ACC112 (cell line): ENCODE data around the gene KCNH1.

ENCODE experiments used
- H2AFZ ChIP-seq: fragments of 200-600 bp; sonication (generic); one replicate; pipeline ENCODE4 v1.6.0; 2017; ENCODE audit warnings: antibody characterized with exemption, low read length; ENCODE audit not compliant: unreplicated experiment
- H3K27ac ChIP-seq: fragments of 200-600 bp; sonication (generic); 2 replicates; pipeline ENCODE4 v1.5.1; 2014; ENCODE audit warnings: low read depth, mild to moderate bottlenecking, antibody characterized with exemption, low read length, moderate library complexity
- H3K27me3 ChIP-seq: fragments of 200-600 bp; sonication (generic); 2 replicates; pipeline ENCODE4 v1.6.1; 2014; ENCODE audit warnings: mild to moderate bottlenecking, antibody characterized with exemption, low read length, moderate library complexity, mixed read lengths; ENCODE audit not compliant: insufficient read depth
- H3K36me3 ChIP-seq: fragments of 200-600 bp; sonication (generic); 2 replicates; pipeline ENCODE4 v1.6.1; 2016; ENCODE audit warnings: mild to moderate bottlenecking, antibody characterized with exemption, low read length, moderate library complexity, mixed read lengths; ENCODE audit not compliant: insufficient read depth
- H3K4me1 ChIP-seq: fragments of 200-600 bp; sonication (generic); one replicate; pipeline ENCODE4 v1.6.1; 2016; ENCODE audit warnings: low read length, mixed read lengths; ENCODE audit not compliant: insufficient read depth, unreplicated experiment, control insufficient read depth
- H3K4me3 ChIP-seq: fragments of 200-600 bp; sonication (generic); 2 replicates; pipeline ENCODE4 v1.5.1; 2014; ENCODE audit warnings: mild to moderate bottlenecking, low read depth, low read length
- H3K79me2 ChIP-seq: fragments of 200-600 bp; sonication (generic); one replicate; pipeline ENCODE4 v1.6.0; 2016; ENCODE audit warnings: low read length; ENCODE audit not compliant: control insufficient read depth, unreplicated experiment, insufficient read depth

Gene KCNH1

GRCh38 chr1:210702506-210702905, 431.4 kb downstream of the KCNH1 start:
- Histone ChIP-seq H3K79me2 (no peaks in the 10 kb centered on the region), H2AFZ (no peak overlapping the region), H3K27me3 (0 out of 2 replicates have a peak, but pooled peaks cover 5% of the 10 kb centered on the region), H3K4me1 (no peaks in the 10 kb centered on the region), H3K4me3 (no peak overlapping the region), H3K36me3 (no peaks in the 10 kb centered on the region), H3K27ac (no peak overlapping the region)

- Histone ChIP-seq H3K4me1 (no peaks in the 10 kb centered on the region), H3K27ac (no peak overlapping the region), H3K36me3 (no peaks in the 10 kb centered on the region), H3K4me3 (no peak overlapping the region), H3K27me3 (0 out of 2 replicates have a peak, but pooled peaks cover 5% of the 10 kb centered on the region), H3K79me2 (no peaks in the 10 kb centered on the region), H2AFZ (no peak overlapping the region)
These were observed 433.4 kb downstream of the KCNH1 start for GRCh38 chr1:210700511-210700910.

GRCh38 chr1:210700083-210700482, 433.9 kb downstream of the KCNH1 start:
- no peaks in the 10 kb centered on the region for H3K36me3 ChIP-seq
- H2AFZ ChIP-seq = no peak overlapping the region
- 0 out of 2 replicates have a peak, but pooled peaks cover 5% of the 10 kb centered on the region for H3K27me3 ChIP-seq
- no peak overlapping the region for H3K27ac ChIP-seq
- no peaks in the 10 kb centered on the region for H3K79me2 ChIP-seq
- H3K4me3 ChIP-seq = no peak overlapping the region
- no peaks in the 10 kb centered on the region for H3K4me1 ChIP-seq

- Histone ChIP-seq H3K27ac (no peak overlapping the region), H3K27me3 (0 out of 2 replicates have a peak, but pooled peaks cover 5% of the 10 kb centered on the region), H3K4me3 (no peak overlapping the region), H3K79me2 (no peaks in the 10 kb centered on the region), H2AFZ (no peak overlapping the region), H3K36me3 (no peaks in the 10 kb centered on the region), H3K4me1 (no peaks in the 10 kb centered on the region)
These were observed 435.3 kb downstream of the KCNH1 start for GRCh38 chr1:210698661-210699060.

- no peak overlapping the region for H3K4me3 ChIP-seq
- H3K4me1 ChIP-seq = no peaks in the 10 kb centered on the region
- H3K27me3 ChIP-seq = 0 out of 2 replicates have a peak, but pooled peaks cover 5% of the 10 kb centered on the region
- H3K36me3 ChIP-seq = no peaks in the 10 kb centered on the region
- H3K27ac ChIP-seq = no peak overlapping the region
- H2AFZ ChIP-seq = no peak overlapping the region
- no peaks in the 10 kb centered on the region for H3K79me2 ChIP-seq
These were observed 436.8 kb downstream of the KCNH1 start for GRCh38 chr1:210697185-210697584.

- H2AFZ ChIP-seq = no peak overlapping the region
- no peak overlapping the region for H3K4me3 ChIP-seq
These were observed 437.2 kb downstream of the KCNH1 start for GRCh38 chr1:210696709-210697108.

GRCh38 chr1:210695026-210695425, 438.9 kb downstream of the KCNH1 start:
- Histone ChIP-seq H3K27me3 (0 out of 2 replicates have a peak, but pooled peaks cover 5% of the 10 kb centered on the region), H3K36me3 (no peaks in the 10 kb centered on the region), H3K27ac (no peak overlapping the region), H3K4me3 (no peak overlapping the region), H3K4me1 (no peaks in the 10 kb centered on the region), H2AFZ (no peak overlapping the region), H3K79me2 (no peaks in the 10 kb centered on the region)

More at GRCh38 chr1:210696709-210697108, 437.2 kb downstream of the KCNH1 start:
- Histone ChIP-seq H3K79me2 (no peaks in the 10 kb centered on the region), H3K27me3 (0 out of 2 replicates have a peak, but pooled peaks cover 5% of the 10 kb centered on the region), H3K4me1 (no peaks in the 10 kb centered on the region), H3K27ac (no peak overlapping the region), H3K36me3 (no peaks in the 10 kb centered on the region)

- Histone ChIP-seq H2AFZ (no peak overlapping the region), H3K36me3 (no peaks in the 10 kb centered on the region), H3K27me3 (0 out of 2 replicates have a peak, but pooled peaks cover 1% of the 10 kb centered on the region), H3K4me3 (no peak overlapping the region), H3K27ac (no peak overlapping the region), H3K4me1 (no peaks in the 10 kb centered on the region), H3K79me2 (no peaks in the 10 kb centered on the region)
These were observed 441.2 kb downstream of the KCNH1 start for GRCh38 chr1:210692796-210693195.

GRCh38 chr1:210691039-210691610, 442.8 kb downstream of the KCNH1 start:
- no peak overlapping the region for H3K27ac ChIP-seq
- no peaks in the 10 kb centered on the region for H3K79me2 ChIP-seq
- no peak overlapping the region for H2AFZ ChIP-seq
- no peaks in the 10 kb centered on the region for H3K4me1 ChIP-seq
- H3K36me3 ChIP-seq = no peaks in the 10 kb centered on the region
- H3K27me3 ChIP-seq = no peaks in the 10 kb centered on the region
- H3K4me3 ChIP-seq = no peak overlapping the region

GRCh38 chr1:210690236-210690635, 443.7 kb downstream of the KCNH1 start:
- Histone ChIP-seq H3K27me3 (no peaks in the 10 kb centered on the region), H2AFZ (no peak overlapping the region), H3K4me3 (no peak overlapping the region), H3K27ac (no peak overlapping the region), H3K4me1 (no peaks in the 10 kb centered on the region), H3K79me2 (no peaks in the 10 kb centered on the region), H3K36me3 (no peaks in the 10 kb centered on the region)

GRCh38 chr1:210689826-210690225, 444.1 kb downstream of the KCNH1 start:
- Histone ChIP-seq H3K4me1 (no peaks in the 10 kb centered on the region), H3K4me3 (no peak overlapping the region), H3K27me3 (no peaks in the 10 kb centered on the region), H3K79me2 (no peaks in the 10 kb centered on the region), H2AFZ (no peak overlapping the region), H3K36me3 (no peaks in the 10 kb centered on the region), H3K27ac (no peak overlapping the region)
